ENCODE data around the gene GAPDHS.

GAPDHS gene

GRCh38 chr19:35511337-35511736 lies 21.9 kb upstream of the GAPDHS start:
- no peak for DNase-seq

GRCh38 chr19:35512831-35513627 lies 20.2 kb upstream of the GAPDHS start:
- no peak for DNase-seq

GRCh38 chr19:35513628-35514281 lies 19.5 kb upstream of the GAPDHS start, which contains the start of gene DMKN:
DMKN (minus strand) TSS chr19:35513649; CDS start chr19:35513475, 174 bp downstream.
- DNase-seq = no peak

- DNase-seq = no peak
Observed at GRCh38 chr19:35514282-35514809, 18.9 kb upstream of the GAPDHS start.

GRCh38 chr19:35516310-35516709 lies 16.9 kb upstream of the GAPDHS start:
- no peak for DNase-seq

- no peak for DNase-seq
Observed at GRCh38 chr19:35517342-35517741, 15.9 kb upstream of the GAPDHS start.

GRCh38 chr19:35518313-35518712 lies 14.9 kb upstream of the GAPDHS start:
- DNase-seq = no peak

GRCh38 chr19:35519291-35519690 lies 14.0 kb upstream of the GAPDHS start:
- DNase-seq = no peak

- no peak for DNase-seq
Observed at GRCh38 chr19:35521124-35521743, 12.0 kb upstream of the GAPDHS start.

GRCh38 chr19:35522745-35523327 lies 10.4 kb upstream of the GAPDHS start:
- DNase-seq = no peak

GRCh38 chr19:35524181-35524837 lies 8.9 kb upstream of the GAPDHS start:
- DNase-seq = no peak

GRCh38 chr19:35525873-35526272 lies 7.4 kb upstream of the GAPDHS start:
- DNase-seq = no peak

GRCh38 chr19:35528218-35529038 lies 4.8 kb upstream of the GAPDHS start, which contains the start of gene SBSN:
SBSN (minus strand) TSS chr19:35528311; CDS start chr19:35528281, 30 bp downstream.
- no peak for DNase-seq

- no peak for DNase-seq
Observed at GRCh38 chr19:35529241-35530218, 3.7 kb upstream of the GAPDHS start.

GRCh38 chr19:35531291-35531690 lies 2.0 kb upstream of the GAPDHS start:
- no peak for DNase-seq

GRCh38 chr19:35533822-35534392 lies 651 bp downstream of the GAPDHS start:
- no peak for DNase-seq

- DNase-seq = no peak
Observed at GRCh38 chr19:35534803-35535480, 1.7 kb downstream of the GAPDHS start.

- DNase-seq = no peak
Observed at GRCh38 chr19:35539314-35539713, 6.1 kb downstream of the GAPDHS start.

- DNase-seq = no peak
Observed at GRCh38 chr19:35539850-35540249, 6.6 kb downstream of the GAPDHS start.

Data from AML-193 (cell line).